Measurements from ENCODE around the gene CA11.

DNA sequence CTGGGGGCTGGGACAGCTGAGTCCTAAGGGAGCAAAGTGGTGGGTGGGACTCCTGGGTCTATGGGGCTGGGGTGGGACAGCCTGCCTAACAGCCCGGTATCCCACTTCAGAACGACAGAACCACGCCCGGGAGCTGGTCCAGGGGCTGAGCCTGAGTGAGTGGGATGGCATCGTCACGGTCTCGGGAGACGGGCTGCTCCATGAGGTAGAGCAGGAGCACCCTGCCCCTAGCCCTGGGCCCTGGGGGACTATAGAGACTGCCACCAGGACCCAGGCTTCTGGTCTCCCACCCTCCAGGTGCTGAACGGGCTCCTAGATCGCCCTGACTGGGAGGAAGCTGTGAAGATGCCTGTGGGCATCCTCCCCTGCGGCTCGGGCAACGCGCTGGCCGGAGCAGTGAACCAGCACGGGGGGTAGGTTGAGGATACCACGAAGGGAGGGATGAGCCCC lies 18.1 kb downstream of the CA11 start:
- TF ChIP-seq POLR2A (IDR thresholded peaks at IDR 0.05) (no peak), POLR2AphosphoS5 (IDR thresholded peaks at IDR 0.05) (no peak)
- TF ChIP-seq, protein P1, sequence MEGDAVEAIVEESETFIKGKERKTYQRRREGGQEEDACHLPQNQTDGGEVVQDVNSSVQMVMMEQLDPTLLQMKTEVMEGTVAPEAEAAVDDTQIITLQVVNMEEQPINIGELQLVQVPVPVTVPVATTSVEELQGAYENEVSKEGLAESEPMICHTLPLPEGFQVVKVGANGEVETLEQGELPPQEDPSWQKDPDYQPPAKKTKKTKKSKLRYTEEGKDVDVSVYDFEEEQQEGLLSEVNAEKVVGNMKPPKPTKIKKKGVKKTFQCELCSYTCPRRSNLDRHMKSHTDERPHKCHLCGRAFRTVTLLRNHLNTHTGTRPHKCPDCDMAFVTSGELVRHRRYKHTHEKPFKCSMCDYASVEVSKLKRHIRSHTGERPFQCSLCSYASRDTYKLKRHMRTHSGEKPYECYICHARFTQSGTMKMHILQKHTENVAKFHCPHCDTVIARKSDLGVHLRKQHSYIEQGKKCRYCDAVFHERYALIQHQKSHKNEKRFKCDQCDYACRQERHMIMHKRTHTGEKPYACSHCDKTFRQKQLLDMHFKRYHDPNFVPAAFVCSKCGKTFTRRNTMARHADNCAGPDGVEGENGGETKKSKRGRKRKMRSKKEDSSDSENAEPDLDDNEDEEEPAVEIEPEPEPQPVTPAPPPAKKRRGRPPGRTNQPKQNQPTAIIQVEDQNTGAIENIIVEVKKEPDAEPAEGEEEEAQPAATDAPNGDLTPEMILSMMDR (IDR thresholded peaks at IDR 0.05), result no peak

Data from prostate gland (tissue), 2 donors.